ENCODE results near the gene PDGFC. TPM values are rescaled to one million over a fixed set of nuclear protein-coding genes. Genes with fewer than 3 reads are reported as not detected.

The PDGFC gene
- total RNA-seq, 1 donor from 2014 or later: 0.64 TPM

- H3K9me3 Mint-ChIP-seq (ENCODE audit: unreplicated experiment): no peaks in the 10 kb centered on the region
Measured at GRCh38 chr4:156820931-156821330, 150.7 kb downstream of the PDGFC start.

GRCh38 chr4:156816360-156816755 lies 155.2 kb downstream of the PDGFC start:
- H3K9me3 Mint-ChIP-seq (ENCODE audit: unreplicated experiment): peaks cover 2% of the 10 kb centered on the region

More at GRCh38 chr4:156820931-156821330, 150.7 kb downstream of the PDGFC start:
- no peak for DNase-seq
- Mint-ChIP-seq H3K4me1 (ENCODE audit: low read depth, unreplicated experiment) (peaks cover 4% of the 10 kb centered on the region), H3K4me3 (ENCODE audit: unreplicated experiment) (no peak overlapping the region), H3K27ac (ENCODE audit: unreplicated experiment) (no peak overlapping the region), H3K27me3 (ENCODE audit: unreplicated experiment) (peaks cover 2% of the 10 kb centered on the region), H3K36me3 (ENCODE audit: unreplicated experiment) (no peaks in the 10 kb centered on the region)
- no peak for TF ChIP-seq CTCF (IDR thresholded peaks at IDR 0.05; ENCODE audit: partially characterized antibody, unreplicated experiment)

GRCh38 chr4:156815717-156816359 lies 155.8 kb downstream of the PDGFC start:
- H3K27ac Mint-ChIP-seq (ENCODE audit: unreplicated experiment): no peak overlapping the region
- H3K4me3 Mint-ChIP-seq (ENCODE audit: unreplicated experiment): no peak overlapping the region
- H3K27me3 Mint-ChIP-seq (ENCODE audit: unreplicated experiment): peaks cover 4% of the 10 kb centered on the region
- peaks cover 14% of the 10 kb centered on the region for H3K4me1 Mint-ChIP-seq (ENCODE audit: low read depth, unreplicated experiment)
- no peaks in the 10 kb centered on the region for H3K36me3 Mint-ChIP-seq (ENCODE audit: unreplicated experiment)
- H3K9me3 Mint-ChIP-seq (ENCODE audit: unreplicated experiment): peaks cover 2% of the 10 kb centered on the region
- no peak for TF ChIP-seq CTCF (IDR thresholded peaks at IDR 0.05; ENCODE audit: partially characterized antibody, unreplicated experiment)
- no peak for DNase-seq

More at GRCh38 chr4:156816360-156816755, 155.2 kb downstream of the PDGFC start:
- H3K36me3 Mint-ChIP-seq (ENCODE audit: unreplicated experiment): no peaks in the 10 kb centered on the region
- DNase-seq: no peak
- no peak overlapping the region for H3K4me3 Mint-ChIP-seq (ENCODE audit: unreplicated experiment)
- no peak for TF ChIP-seq CTCF (IDR thresholded peaks at IDR 0.05; ENCODE audit: partially characterized antibody, unreplicated experiment)
- no peak overlapping the region for H3K27ac Mint-ChIP-seq (ENCODE audit: unreplicated experiment)
- peaks cover 14% of the 10 kb centered on the region for H3K4me1 Mint-ChIP-seq (ENCODE audit: low read depth, unreplicated experiment)
- peaks cover 4% of the 10 kb centered on the region for H3K27me3 Mint-ChIP-seq (ENCODE audit: unreplicated experiment)

- TF ChIP-seq CTCF (IDR thresholded peaks at IDR 0.05; ENCODE audit: partially characterized antibody, unreplicated experiment): no peak
- Mint-ChIP-seq H3K9me3 (ENCODE audit: unreplicated experiment) (peaks cover 2% of the 10 kb centered on the region), H3K27ac (ENCODE audit: unreplicated experiment) (no peak overlapping the region), H3K27me3 (ENCODE audit: unreplicated experiment) (peaks cover 2% of the 10 kb centered on the region), H3K4me1 (ENCODE audit: low read depth, unreplicated experiment) (peaks cover 16% of the 10 kb centered on the region), H3K36me3 (ENCODE audit: unreplicated experiment) (no peaks in the 10 kb centered on the region), H3K4me3 (ENCODE audit: unreplicated experiment) (no peak overlapping the region)
- no peak for DNase-seq
Measured at GRCh38 chr4:156811963-156812362, 159.6 kb downstream of the PDGFC start.

- Mint-ChIP-seq H3K27me3 (ENCODE audit: unreplicated experiment) (peaks cover 2% of the 10 kb centered on the region), H3K9me3 (ENCODE audit: unreplicated experiment) (peaks cover 2% of the 10 kb centered on the region), H3K27ac (ENCODE audit: unreplicated experiment) (no peak overlapping the region), H3K4me1 (ENCODE audit: low read depth, unreplicated experiment) (peaks cover 14% of the 10 kb centered on the region), H3K4me3 (ENCODE audit: unreplicated experiment) (no peak overlapping the region), H3K36me3 (ENCODE audit: unreplicated experiment) (no peaks in the 10 kb centered on the region)
- DNase-seq: no peak
- no peak for TF ChIP-seq CTCF (IDR thresholded peaks at IDR 0.05; ENCODE audit: partially characterized antibody, unreplicated experiment)
Measured at GRCh38 chr4:156811286-156811685, 160.3 kb downstream of the PDGFC start.

Data from glutamatergic neuron (in vitro differentiated cells).